CD4-positive, alpha-beta T cell treated with Interleukin-15 for 1 hour (primary cell): ENCODE data around the gene ARMC6.
"Not testable (repeated sequence)": the region's sequence is repeated elsewhere in the genome, so short reads cannot be mapped to it uniquely, and the experiment has no call there.

Experiments used
- DNase-seq: peaks from one replicate; pipeline ENCODE4 v3.0.0-alpha.2; 2020

Gene ARMC6

DNA sequence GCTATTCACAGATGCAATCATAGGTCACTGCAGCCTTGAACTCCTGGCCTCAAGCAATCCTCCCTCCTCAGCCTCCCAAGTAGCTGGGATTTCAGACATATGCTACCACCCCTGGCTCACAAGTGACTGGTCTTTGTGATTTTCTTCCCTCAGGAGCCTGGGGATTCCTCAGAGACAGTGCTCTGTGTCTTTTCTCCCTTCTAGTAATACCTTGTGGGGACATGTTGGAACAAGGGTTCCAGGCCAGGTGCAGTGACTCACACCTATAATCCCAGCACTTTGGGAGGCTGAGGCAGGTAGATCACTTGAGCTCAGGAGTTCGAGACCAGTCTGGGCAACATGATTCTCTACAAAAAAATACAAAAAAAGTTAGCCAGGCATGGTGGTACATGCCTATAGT, 10.0 kb upstream of the ARMC6 start:
- DNase-seq: not testable (repeated sequence)

DNA sequence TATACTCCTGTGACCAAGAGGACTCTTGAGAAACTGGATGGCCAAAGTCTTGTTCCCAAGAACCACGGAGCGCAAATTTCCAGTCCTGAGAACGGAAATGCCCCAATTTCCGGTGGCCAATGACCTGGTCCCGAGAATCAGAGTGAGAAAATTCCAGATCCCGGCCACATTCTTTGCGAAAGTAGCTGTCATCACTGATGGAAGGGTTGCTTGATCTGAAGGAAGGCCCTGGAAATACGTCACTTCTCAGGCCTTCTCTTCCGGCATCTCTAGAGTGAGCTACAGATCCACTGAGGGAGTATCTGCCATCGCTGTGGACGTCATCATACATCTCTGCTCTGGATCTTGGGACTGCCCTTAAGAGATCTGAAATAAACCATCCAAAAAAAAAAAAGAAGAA, 7.5 kb upstream of the ARMC6 start:
- DNase-seq: no peak

DNA sequence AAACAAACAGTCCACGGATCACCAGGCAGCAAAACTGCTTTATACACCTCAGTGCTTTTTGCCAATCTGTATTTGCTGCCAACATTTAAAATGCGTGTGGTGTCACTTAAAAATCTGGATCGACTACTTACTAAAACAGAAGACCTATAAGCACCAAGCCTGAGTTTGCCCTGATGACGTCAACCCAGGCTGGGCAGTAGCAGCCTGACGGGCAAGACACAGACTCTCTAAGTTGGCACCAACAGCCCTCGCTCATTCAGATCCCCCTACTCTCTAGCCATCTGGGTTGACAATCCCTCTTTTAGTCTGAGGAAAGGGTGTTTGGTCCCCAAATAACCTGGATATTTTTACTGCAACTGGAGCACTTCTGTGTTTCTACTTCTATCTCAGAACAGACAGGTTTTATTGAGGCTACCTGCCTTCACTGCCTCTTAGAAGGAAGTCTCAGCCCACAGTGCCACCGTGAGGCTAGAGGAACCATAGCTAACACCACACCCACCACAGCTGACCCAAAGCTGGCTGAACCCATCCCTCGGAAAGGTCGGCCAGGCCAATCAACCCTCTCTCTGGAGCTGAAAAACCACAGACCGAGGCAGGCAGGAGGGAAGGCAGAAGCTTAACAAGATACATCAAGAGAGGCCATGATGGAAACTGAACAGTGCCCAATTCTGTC, 7.0 kb upstream of the ARMC6 start:
- no peak for DNase-seq

DNA sequence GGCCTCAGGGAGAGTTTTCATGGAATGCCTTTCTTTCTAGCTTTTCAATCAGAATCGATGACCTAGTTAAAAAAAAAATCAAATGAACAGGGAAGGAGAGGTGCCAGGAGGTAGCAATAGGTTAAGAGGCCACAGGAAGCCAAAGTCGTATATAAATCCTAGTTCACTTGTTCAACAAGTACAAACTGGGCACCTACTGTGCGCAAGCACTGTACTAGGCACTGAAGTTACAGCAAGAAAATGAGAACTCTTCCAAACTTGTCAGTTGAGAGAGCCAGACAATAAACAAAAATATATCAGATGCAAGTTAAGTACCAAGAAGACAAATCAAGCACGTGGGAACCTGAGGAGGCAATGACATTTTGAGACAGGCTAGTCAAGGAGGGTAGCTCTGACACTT, 6.2 kb upstream of the ARMC6 start:
- no peak for DNase-seq

DNA sequence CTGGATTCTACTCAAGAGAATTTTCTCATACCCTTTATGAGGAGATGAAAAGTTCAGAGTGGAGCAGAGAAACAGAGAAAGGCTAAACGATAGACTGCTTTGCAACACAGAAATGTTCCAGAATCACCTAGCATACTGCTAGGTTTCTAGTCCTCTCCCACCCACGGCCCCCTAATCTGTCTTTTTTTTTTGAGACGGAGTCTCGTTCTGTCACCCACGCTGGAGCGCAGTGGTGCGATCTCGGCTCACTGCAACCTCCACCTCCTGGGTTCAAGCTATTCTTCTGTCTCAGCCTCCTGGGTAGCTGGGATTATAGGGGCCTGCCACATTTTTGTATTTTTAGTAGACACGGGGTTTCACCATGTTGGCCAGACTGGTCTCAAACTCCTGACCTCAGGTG, 4.9 kb upstream of the ARMC6 start:
- no peak for DNase-seq

DNA sequence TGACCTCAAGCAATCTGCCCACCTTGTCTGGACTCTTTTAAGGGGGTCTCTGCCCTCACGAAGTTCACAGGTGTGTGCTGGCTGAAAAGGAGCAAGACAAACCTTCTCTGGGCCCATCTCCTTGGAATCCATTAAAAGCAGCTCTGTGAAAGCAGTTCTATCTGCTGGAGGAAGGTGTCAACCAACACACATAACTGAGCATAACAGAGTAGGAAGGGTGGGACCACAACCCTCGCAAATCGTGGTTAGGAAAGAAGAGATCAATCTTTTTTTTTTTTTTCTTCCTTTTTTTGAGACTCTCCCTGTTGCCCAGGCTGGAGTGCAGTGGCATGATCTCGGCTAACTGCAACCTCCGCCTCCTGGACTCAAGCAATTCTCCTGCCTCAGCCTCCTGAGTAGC, 1.5 kb upstream of the ARMC6 start:
- DNase-seq: no peak

DNA sequence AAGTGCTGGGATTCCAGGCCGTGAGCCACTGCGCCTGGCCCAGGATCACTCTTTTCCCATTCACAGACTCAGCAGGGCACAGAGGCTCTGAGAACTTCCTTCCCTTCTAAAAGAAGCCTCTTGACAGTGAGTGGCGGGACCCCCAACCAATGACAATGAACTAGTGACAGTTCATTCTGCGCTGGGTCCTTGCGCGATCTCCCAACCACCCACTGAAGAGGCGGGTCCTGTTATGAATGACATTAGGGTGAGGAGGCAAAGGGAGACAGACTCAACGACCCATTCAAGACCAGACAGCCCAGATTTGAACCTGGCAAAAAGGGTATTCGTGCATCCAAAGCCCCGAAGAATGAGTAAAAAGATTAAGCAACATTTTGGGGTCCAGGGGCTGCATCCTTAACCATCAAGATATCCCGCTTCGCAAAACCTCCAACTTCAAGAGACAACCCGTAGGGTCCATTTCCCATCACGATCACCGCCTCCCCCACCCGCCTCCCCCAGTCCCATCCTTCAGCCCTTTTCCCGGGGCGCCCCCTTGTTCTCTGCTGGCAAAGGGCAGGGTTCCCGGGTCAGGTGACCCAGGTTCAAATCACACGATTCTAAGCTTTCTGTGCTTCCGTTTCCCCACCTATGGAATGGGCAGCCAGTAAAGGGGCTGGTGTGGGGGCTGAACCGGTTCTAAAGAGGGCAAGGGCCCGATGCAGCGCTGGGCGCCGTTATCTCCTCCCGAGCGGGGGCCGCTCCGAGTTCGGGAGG, 805 bp upstream of the ARMC6 start:
- peak; percentile 81 for DNase-seq

DNA sequence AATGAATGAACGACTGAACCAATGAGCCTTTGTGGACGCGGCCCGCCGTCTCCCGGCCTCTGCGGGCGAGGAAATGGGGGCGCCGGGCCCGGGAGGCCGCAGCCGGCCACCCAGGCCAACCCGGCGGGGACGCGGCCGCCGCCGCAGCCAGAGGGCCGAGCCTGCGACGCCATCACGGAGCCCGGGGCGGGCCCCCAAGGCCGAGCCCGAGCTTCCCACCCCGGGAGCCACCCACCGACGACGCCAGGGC, 302 bp upstream of the ARMC6 start:
- DNase-seq: no peak

DNA sequence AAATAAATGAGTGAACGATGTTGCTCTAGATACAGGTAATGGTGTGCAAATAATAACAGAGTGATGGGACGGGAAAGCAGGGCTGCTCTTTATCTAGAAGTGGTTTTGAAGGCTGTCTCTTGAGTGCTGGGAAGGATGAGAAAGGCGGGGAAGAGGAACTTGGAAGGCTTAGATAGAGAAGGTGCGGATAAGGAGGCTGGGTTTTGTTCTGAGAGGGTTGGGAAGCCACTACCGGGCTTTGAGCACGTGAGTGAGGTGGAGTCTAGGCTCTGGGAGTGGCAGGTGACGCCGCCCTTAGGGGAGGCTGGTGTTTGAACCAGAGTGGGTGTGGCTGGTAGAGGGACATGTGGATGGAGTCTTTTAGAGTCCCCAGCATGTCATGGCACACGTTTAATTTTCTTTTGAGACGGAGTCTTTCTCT, 811 bp downstream of the ARMC6 start:
- DNase-seq: peak; percentile 72

DNA sequence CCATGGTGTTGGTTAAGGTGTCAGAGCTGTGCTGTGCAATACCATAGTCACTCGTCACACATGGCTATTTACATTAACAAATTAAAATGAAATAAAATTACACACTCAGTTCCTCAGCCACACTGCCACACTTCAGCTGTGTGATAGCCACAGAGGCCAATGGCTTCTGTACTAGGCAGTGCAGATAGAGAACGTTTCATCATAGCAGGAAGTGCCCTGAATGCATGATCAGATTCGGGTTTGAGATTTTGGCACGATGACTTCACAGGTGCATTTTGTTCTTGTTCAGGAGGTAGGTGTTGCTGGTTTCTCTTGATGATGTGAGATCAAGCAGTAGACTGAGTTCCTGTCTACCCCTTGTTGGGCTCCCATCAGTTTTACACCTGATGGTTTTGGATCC, 6.5 kb downstream of the ARMC6 start:
- DNase-seq: peak; percentile 58

DNA sequence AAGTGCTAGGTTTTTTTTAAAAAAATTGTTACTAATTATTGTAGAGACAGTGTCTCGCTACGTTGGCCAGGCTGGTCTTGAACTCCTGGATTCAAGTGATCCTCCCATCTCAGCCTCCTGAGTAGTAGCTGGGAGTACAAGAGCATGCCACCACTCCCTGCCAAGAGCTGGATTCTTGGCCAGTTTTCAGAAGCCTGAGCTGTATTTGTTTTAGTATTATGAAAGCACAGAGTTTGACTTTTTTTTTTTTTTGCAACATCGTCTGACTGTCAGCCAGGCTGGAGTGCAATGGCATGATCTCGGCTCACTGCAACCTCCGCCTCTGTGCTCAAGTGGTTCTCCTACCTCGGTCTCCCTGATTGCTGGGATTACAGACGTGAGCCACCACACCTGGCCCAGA, 7.0 kb downstream of the ARMC6 start:
- DNase-seq: no peak

DNA sequence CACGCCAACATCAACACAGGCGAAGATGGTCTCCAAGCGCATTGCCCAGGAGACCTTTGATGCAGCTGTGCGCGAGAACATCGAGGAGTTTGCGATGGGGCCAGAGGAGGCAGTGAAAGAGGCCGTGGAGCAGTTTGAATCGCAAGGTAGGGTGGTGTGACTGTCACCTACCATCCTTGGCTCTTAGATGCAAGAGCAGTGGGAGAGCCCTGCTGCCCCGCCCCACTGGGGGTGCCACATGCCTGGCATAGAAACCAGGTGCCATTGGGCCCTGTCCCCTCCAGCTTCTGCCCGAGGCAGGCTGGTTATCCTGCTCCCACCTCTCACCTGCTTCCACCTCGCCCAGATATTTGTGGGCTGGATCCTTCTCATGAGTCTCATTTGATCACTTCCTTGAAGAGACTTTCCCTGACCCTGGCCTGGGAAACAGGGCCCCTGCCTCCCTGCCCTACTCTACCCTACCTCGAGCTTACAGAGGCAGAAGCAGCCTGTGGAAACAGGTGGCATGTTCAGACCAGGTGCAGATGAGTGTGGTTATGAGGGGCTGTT, 9.4 kb downstream of the ARMC6 start:
- DNase-seq: no peak

DNA sequence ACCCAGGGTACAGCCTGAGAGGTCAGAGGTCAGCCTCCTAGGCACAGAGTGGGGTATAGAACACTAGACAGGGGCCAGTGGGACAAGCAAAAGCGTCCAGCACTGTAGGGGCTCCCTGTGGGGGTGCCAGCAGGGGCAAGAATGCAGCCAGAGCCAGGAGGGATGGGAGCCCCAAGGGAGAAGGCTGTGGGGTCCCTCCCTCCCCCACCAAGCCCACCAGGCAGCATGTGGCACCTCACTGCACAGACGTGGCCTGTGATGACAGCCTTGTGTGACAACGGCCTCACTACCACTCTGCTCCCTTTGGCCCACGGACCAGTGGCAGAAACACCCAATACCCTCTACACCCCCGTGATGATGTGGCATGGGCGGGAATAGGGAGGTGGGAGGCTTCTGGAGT, 10.1 kb downstream of the ARMC6 start:
- no peak for DNase-seq

DNA sequence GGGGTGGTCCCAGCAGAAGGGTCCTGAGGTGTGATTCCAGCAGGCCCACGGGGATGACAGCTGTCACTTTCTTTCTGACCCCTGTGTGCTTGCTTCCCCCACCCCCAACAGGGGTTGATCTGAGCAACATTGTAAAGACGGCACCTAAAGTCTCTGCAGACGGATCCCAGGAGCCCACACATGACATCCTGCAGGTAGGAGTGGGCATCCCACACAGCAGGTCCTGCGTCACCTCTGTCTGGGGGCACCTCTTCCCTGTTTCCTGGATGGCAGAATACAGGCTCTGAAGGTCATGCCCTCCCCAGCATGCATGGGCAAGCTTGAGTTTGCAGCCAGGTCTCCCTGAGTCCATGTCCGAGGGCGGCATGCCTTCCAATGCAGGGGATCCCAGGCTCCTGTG, 10.5 kb downstream of the ARMC6 start:
- no peak for DNase-seq

DNA sequence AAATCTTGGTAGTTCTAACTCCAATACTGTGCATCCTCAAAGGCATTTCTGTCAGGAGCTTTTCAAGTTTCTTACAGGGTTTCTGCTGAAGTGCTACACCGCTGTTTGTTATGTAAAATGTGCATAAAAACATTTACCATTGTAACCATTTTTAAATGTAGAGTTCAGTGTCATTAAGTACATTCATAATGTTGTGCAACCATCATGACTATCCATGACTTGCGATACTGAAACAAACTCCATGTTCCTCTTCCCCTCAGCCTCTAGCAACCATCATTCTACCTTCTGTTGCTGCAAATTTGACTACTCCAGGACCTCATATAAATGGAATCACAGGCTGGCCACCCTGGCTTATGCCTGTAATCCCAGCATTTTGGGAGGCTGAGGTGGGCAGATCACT, 16.0 kb downstream of the ARMC6 start:
- no peak for DNase-seq

DNA sequence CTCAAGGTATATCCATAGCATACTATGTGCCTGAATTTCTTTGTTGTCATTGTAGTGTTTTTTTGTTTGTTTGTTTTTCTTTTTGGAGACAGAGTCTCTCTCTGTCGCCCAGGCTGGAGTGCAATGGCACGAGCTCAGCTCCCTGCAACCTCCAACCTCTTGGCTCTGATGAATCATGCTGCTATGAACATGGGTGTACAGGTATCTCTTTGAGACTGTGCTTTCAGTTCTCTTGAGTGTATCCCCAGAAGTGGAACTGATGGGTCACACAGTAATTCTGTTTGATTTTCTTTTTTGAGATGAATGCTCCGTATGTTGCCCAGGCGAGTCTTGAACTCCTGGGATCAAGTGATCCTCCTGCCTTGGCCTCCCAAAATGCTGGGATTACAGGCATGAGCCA, 16.7 kb downstream of the ARMC6 start:
- no peak for DNase-seq

DNA sequence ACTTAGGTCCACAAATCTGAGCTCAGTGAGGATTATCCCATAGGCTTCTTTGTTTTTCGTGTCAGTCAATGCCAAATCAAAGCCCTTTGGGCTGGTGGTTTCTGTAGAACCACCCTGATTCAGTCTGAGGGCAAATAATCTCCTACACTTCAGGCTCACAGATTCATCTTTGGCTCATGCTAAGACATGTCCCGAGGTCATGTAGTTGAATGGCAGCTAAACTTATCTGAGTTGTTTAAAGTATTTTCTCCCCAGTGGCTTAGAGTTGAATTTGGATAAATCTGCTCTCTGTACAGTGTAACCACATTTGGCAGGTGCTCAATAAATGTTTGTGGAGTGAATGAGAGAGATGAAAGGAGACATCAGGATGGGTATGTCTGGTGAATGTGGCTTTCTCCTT, 17.3 kb downstream of the ARMC6 start:
- DNase-seq: no peak

DNA sequence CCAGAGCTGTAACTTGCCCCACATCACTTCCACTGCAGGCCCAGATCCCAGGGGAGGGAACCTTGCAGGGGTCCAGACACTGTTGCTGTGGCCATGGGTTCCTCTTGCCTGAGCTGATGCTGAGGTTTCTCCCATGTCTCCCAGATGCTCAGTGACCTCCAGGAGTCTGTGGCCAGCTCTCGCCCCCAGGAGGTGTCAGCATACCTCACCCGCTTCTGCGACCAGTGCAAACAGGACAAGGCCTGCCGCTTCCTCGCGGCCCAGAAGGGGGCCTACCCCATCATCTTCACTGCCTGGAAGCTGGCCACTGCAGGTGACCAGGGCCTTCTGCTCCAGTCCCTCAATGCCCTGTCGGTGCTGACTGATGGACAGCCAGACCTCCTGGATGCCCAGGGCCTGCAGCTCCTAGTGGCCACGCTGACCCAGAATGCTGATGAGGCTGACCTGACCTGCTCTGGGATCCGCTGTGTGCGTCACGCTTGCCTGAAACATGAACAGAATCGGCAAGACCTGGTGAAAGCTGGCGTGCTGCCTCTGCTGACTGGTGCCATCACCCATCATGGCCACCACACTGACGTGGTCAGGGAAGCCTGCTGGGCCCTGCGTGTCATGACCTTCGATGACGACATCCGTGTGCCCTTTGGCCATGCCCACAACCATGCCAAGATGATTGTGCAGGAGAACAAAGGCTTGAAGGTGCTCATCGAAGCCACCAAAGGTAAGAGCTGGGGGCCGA, 18.2 kb downstream of the ARMC6 start:
- no peak for DNase-seq

DNA sequence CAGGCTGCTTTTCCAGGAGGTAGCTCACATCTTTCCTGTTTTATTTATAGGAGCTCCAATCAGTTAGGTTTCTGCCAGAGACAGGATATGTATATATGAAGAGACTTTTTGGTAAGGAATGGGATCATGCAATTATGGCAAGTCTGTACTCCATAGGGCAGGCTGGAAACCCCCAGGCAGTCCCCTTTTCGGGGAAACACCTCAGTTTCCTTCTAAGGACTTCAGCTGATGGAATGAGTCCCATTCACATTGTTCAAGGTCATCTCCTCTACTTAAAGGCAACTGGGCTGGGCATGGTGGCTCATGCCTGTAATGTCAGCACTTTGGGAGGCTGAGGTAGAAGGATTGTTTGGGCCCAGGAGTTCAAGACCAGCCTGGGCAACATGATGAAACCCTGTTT, 19.5 kb downstream of the ARMC6 start:
- DNase-seq: no peak

DNA sequence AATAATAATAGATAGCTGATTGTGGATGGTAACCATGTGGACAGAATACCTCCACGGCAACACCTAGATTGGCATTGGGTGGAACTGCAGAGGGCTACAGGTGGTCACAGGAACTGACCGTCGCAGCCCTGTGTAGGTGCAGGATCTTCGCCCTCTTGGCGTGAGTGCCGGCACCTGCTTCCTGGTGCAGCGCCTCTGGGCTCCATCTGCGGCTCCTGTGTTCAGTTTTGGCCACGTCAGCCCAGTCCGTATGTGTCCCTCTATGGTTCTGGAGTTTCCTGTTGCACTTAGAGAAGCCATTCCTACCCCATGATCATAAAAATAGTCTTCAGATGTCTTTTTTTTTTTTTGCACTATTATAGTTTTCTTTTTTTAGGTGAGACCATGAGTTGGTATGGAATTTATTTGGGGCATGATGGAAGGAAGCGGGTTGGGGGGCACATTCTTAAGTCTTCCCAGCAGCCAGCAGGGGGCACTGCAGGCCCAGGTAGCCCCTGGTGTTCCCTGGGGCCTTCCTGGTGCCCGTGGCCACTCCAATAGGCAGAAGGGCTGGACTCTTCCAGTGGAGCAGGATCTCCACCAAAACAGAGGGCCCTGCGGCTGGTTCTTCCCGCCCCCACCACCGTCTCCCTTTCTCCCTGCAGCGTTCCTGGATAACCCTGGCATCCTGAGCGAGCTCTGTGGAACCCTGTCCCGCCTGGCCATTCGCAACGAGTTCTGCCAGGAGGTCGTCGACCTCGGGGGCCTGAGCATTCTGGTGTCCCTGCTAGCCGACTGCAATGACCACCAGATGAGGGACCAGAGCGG, 20.3 kb downstream of the ARMC6 start:
- peak; percentile 55 for DNase-seq

DNA sequence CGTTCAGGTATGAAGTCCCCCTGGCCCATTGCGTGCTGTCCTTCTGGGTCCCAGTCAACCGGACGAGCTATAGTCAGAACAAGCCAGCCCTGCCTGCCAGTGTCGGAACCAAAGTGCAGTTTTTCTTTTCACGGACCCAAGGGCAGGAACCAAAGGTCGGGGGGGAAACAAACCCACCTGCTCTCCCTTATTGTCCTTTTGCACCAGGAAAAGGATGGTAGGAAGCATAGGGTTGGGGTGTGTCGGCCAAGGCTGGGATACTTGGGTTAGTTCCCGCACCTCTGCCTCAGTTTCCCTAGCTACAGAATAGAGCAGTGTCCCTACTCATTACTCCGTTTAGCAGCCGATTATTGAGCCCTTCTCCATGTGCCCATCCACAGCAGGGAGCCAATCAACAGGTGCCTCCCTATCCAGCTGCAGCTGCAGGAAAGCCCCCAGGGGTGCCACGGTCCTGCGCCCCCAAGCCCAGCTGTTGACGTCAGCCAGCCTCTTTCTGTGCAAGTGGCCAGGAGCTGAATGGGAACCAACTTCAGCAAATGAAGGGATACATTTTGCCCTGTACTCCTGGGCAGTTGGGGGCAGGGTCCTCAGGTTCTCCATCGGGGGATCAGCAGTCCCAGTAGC, 21.0 kb downstream of the ARMC6 start:
- DNase-seq: no peak

DNA sequence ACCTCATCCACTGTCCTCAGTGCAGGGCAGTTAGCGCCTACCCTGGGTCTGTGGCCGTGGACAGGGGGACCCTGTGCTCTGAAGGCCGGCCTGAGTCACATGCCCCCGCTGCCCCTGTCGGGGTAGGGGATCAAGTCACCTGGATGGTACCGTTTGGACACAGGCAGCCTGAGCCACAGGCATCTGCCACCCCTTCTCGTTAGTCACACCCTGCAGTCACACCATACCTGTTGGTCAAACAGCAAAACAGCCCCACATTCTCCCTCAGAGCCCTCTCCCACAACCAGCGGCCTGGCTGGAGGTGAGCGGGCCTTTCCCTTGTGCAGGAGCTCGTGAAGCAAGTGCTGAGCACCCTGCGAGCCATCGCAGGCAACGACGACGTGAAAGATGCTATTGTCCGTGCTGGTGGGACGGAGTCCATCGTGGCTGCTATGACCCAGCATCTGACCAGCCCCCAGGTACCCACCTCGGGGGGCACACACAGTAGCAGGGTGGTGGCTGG, 21.6 kb downstream of the ARMC6 start:
- DNase-seq: no peak

DNA sequence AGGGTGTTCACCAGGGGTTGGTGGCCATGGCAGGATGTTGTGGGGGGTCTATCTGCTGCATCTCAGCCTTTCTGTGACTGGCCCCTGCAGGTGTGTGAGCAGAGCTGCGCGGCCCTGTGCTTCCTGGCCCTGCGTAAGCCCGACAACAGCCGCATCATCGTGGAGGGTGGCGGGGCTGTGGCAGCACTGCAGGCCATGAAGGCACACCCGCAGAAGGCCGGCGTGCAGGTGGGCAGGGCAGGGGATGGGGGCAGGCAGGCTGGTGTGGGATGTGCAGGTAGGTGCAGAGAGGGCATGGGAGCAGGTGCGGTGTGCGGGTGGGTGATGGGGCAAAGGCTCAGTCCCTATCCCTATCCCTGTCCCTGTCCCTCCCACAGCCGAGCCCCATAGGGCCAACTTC, 22.3 kb downstream of the ARMC6 start:
- no peak for DNase-seq
